Measurements from ENCODE around the gene GRIA1. TPM values are rescaled to one million over a fixed set of nuclear protein-coding genes. Genes with fewer than 3 reads are reported as not detected.
"Not testable (repeated sequence)": the region's sequence is repeated elsewhere in the genome, so short reads cannot be mapped to it uniquely, and the experiment has no call there.

The GRIA1 gene
- total RNA-seq, 4 donors from 2014 or later: 0.27 to 1.9 (median 0.99) TPM

DNA sequence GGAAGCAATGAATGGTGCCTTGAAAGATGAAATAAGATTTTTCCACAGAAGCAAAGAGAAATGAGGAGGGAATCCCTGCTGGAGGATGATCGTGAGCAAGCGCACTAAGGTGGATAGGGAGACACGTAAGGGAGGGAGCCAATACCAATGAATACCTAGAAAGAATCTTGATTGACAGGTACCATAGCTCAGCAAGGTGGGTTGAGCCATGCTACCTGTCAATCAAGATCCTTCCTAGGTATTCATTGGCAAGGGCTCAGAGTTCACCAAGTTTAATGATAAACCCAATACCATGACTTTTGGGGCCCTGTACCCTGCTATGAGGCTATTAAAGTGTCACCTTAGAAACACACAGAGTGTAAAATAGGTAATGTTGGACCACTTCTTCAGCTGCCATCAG lies 226.8 kb downstream of the GRIA1 start:
- H3K27me3 ChIP-seq: no peaks in the 10 kb centered on the region
- 93 to 100% methylated on average over 3 of the region's 3 CpGs for WGBS, 2 donors (ENCODE audit: low coverage in 1 of 2)
- no peaks in the 10 kb centered on the region for H3K4me1 ChIP-seq
- no peaks in the 10 kb centered on the region for H3K36me3 ChIP-seq
- TF ChIP-seq POLR2A (IDR thresholded peaks at IDR 0.05): no peak
- TF ChIP-seq POLR2AphosphoS5 (IDR thresholded peaks at IDR 0.05): no peak
- no peak for TF ChIP-seq EP300 (IDR thresholded peaks at IDR 0.05)
- TF ChIP-seq, protein P1, sequence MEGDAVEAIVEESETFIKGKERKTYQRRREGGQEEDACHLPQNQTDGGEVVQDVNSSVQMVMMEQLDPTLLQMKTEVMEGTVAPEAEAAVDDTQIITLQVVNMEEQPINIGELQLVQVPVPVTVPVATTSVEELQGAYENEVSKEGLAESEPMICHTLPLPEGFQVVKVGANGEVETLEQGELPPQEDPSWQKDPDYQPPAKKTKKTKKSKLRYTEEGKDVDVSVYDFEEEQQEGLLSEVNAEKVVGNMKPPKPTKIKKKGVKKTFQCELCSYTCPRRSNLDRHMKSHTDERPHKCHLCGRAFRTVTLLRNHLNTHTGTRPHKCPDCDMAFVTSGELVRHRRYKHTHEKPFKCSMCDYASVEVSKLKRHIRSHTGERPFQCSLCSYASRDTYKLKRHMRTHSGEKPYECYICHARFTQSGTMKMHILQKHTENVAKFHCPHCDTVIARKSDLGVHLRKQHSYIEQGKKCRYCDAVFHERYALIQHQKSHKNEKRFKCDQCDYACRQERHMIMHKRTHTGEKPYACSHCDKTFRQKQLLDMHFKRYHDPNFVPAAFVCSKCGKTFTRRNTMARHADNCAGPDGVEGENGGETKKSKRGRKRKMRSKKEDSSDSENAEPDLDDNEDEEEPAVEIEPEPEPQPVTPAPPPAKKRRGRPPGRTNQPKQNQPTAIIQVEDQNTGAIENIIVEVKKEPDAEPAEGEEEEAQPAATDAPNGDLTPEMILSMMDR (IDR thresholded peaks at IDR 0.05): no peak
- H3K4me3 ChIP-seq: no peak overlapping the region
- H3K27ac ChIP-seq: no peak overlapping the region
- ATAC-seq: no peak
- no peaks in the 10 kb centered on the region for H3K9me3 ChIP-seq

DNA sequence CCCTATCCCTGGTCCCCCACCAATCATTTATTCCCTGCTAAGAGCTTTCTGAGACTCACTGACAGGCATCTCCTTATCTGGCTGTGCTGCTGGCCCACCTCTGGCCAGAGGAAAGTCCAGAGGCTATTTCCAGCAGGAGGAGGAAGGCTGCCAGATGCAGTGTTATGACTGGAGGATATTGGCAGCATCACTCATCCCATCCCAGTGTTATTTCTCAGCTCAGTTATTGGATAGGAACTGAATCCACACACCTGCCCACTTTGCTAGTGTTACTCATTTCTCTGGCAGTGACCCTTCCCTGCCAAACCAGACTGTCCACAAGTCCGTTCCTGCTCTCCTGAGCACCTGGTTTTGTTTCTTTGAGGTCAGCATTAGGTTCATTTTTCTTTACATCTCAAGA lies 228.2 kb downstream of the GRIA1 start:
- Histone ChIP-seq H3K9me3 (peaks cover 0 to 6% (median 0%) of the 10 kb centered on the region in 3 donors), H3K27ac (no peak overlapping the region), H3K4me1 (no peaks in the 10 kb centered on the region), H3K4me3 (no peak overlapping the region), H3K36me3 (no peaks in the 10 kb centered on the region), H3K27me3 (no peaks in the 10 kb centered on the region)
- WGBS, 2 donors (ENCODE audit: low coverage in 1 of 2): 0% methylated on average over 1 of the region's 1 CpG; no CpG with 5 or more reads in 1 of the 2 donors
- ATAC-seq: no peak
- TF ChIP-seq EP300 (IDR thresholded peaks at IDR 0.05) (no peak), POLR2AphosphoS5 (IDR thresholded peaks at IDR 0.05) (no peak)
- TF ChIP-seq, protein P1 (IDR thresholded peaks at IDR 0.05): no peak

DNA sequence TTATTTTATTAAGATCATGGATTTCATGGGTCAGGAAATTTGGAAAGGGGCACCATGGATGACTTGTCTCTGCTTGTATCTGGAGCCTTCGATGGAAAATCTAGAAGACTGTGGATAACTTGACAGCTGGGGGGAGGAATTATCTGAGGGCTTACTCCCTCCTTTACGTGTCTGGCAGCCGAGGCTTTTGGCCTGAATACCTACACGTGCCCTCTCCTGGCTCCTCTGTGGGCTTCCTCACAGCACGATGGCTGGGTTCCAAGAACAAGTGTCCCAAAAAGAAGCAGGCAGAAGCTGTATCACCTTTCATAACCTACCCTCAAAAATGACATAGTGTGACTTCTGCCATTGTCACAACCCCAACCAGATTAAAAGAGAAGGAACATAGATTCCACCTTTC lies 228.9 kb downstream of the GRIA1 start:
- no peak overlapping the region for H3K27ac ChIP-seq
- 59 to 60% methylated on average over 1 to 5 of the region's 5 CpGs for WGBS, 2 donors (ENCODE audit: low coverage in 1 of 2)
- no peak for ATAC-seq
- no peak for TF ChIP-seq EP300 (IDR thresholded peaks at IDR 0.05)
- no peak for TF ChIP-seq POLR2A (IDR thresholded peaks at IDR 0.05)
- TF ChIP-seq, protein P1 (IDR thresholded peaks at IDR 0.05): no peak
- TF ChIP-seq POLR2AphosphoS5 (IDR thresholded peaks at IDR 0.05): no peak
- no peaks in the 10 kb centered on the region for H3K4me1 ChIP-seq
- no peak overlapping the region for H3K4me3 ChIP-seq
- no peaks in the 10 kb centered on the region for H3K27me3 ChIP-seq
- H3K9me3 ChIP-seq: peaks cover 0 to 6% (median 0%) of the 10 kb centered on the region in 3 donors
- no peaks in the 10 kb centered on the region for H3K36me3 ChIP-seq

DNA sequence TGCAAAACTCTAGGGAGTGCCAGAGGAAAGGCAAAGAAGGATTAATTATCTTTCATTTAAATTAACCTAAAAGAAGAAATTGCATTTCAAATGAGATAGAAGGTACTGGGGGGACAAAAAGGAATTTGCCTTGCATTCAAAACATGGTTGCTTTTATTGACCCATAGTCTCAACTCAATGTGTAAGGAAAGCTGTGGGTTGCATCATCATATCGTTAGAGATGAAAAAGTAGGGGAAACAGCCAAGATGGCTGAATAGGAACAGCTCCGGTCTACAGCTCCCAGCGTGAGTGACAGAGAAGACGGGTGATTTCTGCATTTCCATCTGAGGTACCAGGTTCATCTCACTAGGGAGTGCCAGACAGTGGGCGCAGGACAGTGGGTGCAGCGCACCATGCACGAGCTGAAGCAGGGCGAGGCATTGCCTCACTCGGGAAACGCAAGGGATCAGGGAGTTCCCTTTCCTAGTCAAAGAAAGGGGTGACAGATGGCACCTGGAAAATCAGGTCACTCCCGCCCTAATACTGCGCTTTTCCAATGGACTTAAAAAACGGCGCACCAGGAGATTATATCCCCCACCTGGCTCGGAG lies 232.6 kb downstream of the GRIA1 start:
- not testable (repeated sequence) for ATAC-seq, H3K4me3 ChIP-seq, H3K36me3 ChIP-seq, H3K27ac ChIP-seq, H3K9me3 ChIP-seq, H3K27me3 ChIP-seq, H3K4me1 ChIP-seq
- WGBS, 2 donors (ENCODE audit: low coverage in 1 of 2): 85 to 90% methylated on average over 3 to 8 of the region's 15 CpGs

DNA sequence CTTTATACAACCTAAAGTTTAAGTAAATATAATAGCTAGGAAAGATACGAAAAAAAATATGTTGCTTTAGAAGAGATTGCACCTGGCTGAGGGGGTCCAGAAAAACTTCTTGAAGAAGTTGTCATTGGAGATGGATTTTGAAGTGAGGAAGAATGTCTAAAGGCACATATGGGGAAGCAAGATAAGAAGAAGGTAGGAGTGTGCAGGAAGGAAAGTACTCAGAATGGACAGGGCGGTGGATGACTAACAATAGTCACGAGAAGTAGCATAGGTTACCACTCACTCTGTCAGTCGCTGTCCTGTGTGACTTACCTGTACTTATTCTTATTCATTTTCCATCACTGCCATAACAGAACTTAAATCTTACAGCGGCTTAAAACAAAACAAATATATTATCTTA lies 251.6 kb downstream of the GRIA1 start:
- H3K27me3 ChIP-seq: no peaks in the 10 kb centered on the region
- no peaks in the 10 kb centered on the region for H3K4me1 ChIP-seq
- WGBS, 2 donors (ENCODE audit: low coverage in 1 of 2): 68 to 74% methylated on average over 5 of the region's 5 CpGs
- no peaks in the 10 kb centered on the region for H3K9me3 ChIP-seq
- no peak for TF ChIP-seq POLR2AphosphoS5 (IDR thresholded peaks at IDR 0.05)
- no peak for TF ChIP-seq POLR2A (IDR thresholded peaks at IDR 0.05)
- TF ChIP-seq, protein P1 (IDR thresholded peaks at IDR 0.05): no peak
- no peak for TF ChIP-seq EP300 (IDR thresholded peaks at IDR 0.05)
- no peak overlapping the region for H3K27ac ChIP-seq
- no peaks in the 10 kb centered on the region for H3K36me3 ChIP-seq
- no peak overlapping the region for H3K4me3 ChIP-seq
- ATAC-seq: no peak

All from gastroesophageal sphincter (tissue), 4 donors.